Activated CD8-positive, alpha-beta T cell treated with anti-CD3 and anti-CD28 coated beads, Interleukin-2, amount 10 ng/mL, durations not matched to agents 7 days and 5 days (primary cell): ENCODE data around the gene MOV10. TPM values are rescaled to one million over a fixed set of nuclear protein-coding genes. Genes with fewer than 3 reads are reported as not detected.

Experiments used
- ATAC-seq: fragments of 150-1000 bp; cut with Tn5 transposase; one replicate; pipeline ENCODE4 v1.10.0; 2021; ENCODE audit warnings: moderate library complexity
- CTCF ChIA-PET: fragments of 350-600 bp; sonication (Branson Sonifier 250); formaldehyde crosslinking; loops from one replicate; lab custom pipeline; 2021; ENCODE audit warnings: antibody characterized with exemption; lab: Charles Lee
- POLR2A ChIA-PET: fragments of 350-600 bp; sonication (Branson Sonifier 250); formaldehyde crosslinking; loops from one replicate; lab custom pipeline; 2021; ENCODE audit warnings: antibody characterized with exemption; lab: Charles Lee
- DNase-seq: peaks from one replicate; pipeline ENCODE4 v3.0.0-alpha.2; 2020
- H3K27ac Mint-ChIP-seq: one replicate; pipeline ENCODE4 v1.8.0; 2021; ENCODE audit warnings: mild to moderate bottlenecking, mixed read lengths
- H3K27me3 Mint-ChIP-seq: one replicate; pipeline ENCODE4 v1.8.0; 2021; ENCODE audit warnings: low read depth, mixed read lengths
- H3K36me3 Mint-ChIP-seq: one replicate; pipeline ENCODE4 v1.8.0; 2021; ENCODE audit warnings: low read depth, mixed read lengths
- H3K4me1 Mint-ChIP-seq: one replicate; pipeline ENCODE4 v1.8.0; 2021; ENCODE audit warnings: low read depth, mixed read lengths
- H3K4me3 Mint-ChIP-seq: one replicate; pipeline ENCODE4 v1.8.0; 2021; ENCODE audit warnings: mild to moderate bottlenecking, mixed read lengths
- H3K9me3 Mint-ChIP-seq: one replicate; pipeline ENCODE4 v1.8.0; 2022; ENCODE audit warnings: mixed read lengths; ENCODE audit not compliant: insufficient read depth
- total RNA-seq, 2 experiments: library from RNA; stranded (reverse); gene quantifications; one replicate each; pipeline ENCODE4 v1.2.3, GENCODE V29; 2021

Gene MOV10
- total RNA-seq, 2 experiments from 2014 or later = 120 TPM

GRCh38 chr1:112744009-112744578, 69.6 kb downstream of the MOV10 start:
- ChIA-PET POLR2A (no interaction called here), CTCF (no interaction called here)
- H3K27me3 Mint-ChIP-seq = peaks cover 57% of the 10 kb centered on the region
- no peak overlapping the region for H3K27ac Mint-ChIP-seq
- no peak overlapping the region for H3K4me3 Mint-ChIP-seq
- ATAC-seq (no peak), DNase-seq (no peak)
- no peaks in the 10 kb centered on the region for H3K9me3 Mint-ChIP-seq
- peaks cover 2% of the 10 kb centered on the region for H3K4me1 Mint-ChIP-seq
- H3K36me3 Mint-ChIP-seq = peaks cover 3% of the 10 kb centered on the region

- Mint-ChIP-seq H3K27me3 (peaks cover 36% of the 10 kb centered on the region), H3K36me3 (no peaks in the 10 kb centered on the region), H3K4me1 (peaks cover 2% of the 10 kb centered on the region), H3K27ac (no peak overlapping the region), H3K4me3 (no peak overlapping the region), H3K9me3 (no peaks in the 10 kb centered on the region)
- DNase-seq (no peak), ATAC-seq (no peak)
- ChIA-PET POLR2A (no interaction called here), CTCF (interaction anchor here (1.5 kb wide), 1 partner anchor 324 kb away, joined by 3 read pairs; no protein-coding TSS in a partner anchor)
Observed at GRCh38 chr1:112748396-112748795, 73.9 kb downstream of the MOV10 start.

Other genes starting within 250 kb of the MOV10 start
- gene WNT2B, start 165.7 kb upstream of the MOV10 start, total RNA-seq = not detected
- gene ST7L, start 55.5 kb upstream of the MOV10 start, total RNA-seq = 10 to 100 TPM; 12.3 to 12.5 TPM
- gene CAPZA1, start 54.8 kb upstream of the MOV10 start, total RNA-seq = 100 to 1,000 TPM; 279 to 280 TPM
- 10 to 100 TPM; 85.6 to 93.8 TPM for gene RHOC, start 32.5 kb downstream of the MOV10 start, total RNA-seq
- not detected for gene PPM1J, start 40.7 kb downstream of the MOV10 start, total RNA-seq